ENCODE results near the gene TNS1.

Gene TNS1

DNA sequence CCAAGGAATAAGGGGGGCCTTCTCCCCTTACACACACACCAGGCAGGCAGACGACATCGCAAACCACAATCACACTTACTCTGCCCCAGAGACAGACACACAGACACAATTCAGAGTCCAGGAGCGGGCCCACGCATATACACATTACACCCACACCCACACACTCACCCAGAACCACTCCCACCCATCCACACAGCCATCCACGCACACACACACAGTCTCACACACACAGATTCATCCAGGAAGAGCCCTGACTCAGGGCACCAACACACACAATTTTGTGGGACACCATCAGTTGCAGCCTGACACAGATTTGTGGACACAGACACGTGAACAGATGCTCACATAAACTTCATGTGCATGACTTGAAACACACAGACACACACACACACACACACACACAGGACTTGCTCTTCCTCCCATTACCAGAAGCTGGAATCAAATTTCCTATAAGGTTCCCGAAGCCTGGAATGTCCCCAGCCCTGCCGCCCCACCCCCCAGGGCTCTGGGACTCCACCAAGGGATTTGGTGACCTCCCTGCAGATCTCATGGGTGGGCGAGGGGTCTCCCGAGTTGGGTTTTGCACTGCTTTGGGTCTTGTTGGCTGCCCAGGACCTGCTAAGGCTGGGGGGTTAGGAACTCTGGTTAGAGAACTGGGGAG lies 23.5 kb downstream of the TNS1 start:
- DNase-seq: no peak

DNA sequence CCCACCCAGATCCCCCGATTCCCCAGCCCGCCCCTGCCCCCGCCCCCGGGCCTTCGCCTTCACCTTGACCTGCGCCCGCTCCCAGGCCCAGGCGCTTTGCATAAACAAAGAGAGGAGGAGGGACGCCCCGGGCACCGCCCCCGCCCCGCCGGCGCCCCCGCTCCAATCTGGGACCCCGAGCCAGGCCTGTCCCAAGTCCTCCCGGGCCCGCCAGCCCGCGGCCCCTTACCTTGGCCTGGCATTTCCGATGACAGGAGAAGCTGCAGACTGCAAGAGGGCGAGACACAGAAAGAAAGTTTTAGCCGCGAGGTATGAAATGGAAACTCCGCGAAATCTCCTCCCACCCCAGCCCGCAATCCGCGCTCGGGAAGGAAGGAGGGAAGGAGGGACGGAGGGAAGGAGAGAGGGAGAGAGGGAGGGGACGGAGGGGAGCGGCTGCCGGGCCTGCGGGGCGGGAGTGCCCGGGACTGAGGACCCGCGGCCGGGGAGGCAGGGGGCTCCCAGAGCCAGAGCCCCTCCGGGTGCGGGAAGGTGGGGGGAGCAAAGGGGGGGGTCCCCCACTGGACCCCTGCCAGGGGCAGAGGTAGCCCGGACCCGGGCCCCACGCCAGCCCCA lies 24.2 kb downstream of the TNS1 start:
- DNase-seq: no peak

GRCh38 chr2:217977840-217978535 lies 24.8 kb downstream of the TNS1 start:
- no peak for DNase-seq

GRCh38 chr2:217976301-217976700 lies 26.5 kb downstream of the TNS1 start:
- no peak for DNase-seq

- no peak for DNase-seq
These were observed 27.2 kb downstream of the TNS1 start for GRCh38 chr2:217975626-217976025.

DNA sequence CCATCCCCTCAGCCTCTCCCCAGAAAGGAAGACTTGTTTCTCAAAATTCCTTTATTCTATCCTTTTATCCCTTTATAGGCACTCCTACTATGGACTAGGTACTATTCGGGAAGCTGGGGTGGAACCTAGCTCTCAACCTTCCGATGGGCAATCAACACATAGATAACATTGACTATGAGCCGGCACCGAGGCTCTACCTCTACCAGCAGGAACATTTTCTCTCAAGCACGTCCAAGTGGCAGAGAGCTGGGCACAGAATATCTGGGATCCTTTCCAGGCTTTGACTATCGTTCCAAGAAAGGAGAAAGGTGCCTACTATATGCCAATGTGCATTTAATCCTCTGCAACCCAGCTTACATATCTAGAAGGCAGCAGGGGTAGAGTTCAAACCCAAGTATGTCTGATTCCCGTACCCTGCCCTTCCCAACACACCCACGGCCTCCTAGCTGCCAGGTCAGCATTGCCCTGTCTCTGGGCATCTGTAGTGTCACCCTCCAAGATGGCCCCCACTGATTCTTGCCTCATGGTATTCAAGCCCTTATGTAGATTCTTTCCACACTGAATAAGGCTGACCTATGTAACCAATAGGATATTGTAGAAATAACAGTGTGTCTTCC lies 28.3 kb downstream of the TNS1 start:
- DNase-seq: no peak

DNA sequence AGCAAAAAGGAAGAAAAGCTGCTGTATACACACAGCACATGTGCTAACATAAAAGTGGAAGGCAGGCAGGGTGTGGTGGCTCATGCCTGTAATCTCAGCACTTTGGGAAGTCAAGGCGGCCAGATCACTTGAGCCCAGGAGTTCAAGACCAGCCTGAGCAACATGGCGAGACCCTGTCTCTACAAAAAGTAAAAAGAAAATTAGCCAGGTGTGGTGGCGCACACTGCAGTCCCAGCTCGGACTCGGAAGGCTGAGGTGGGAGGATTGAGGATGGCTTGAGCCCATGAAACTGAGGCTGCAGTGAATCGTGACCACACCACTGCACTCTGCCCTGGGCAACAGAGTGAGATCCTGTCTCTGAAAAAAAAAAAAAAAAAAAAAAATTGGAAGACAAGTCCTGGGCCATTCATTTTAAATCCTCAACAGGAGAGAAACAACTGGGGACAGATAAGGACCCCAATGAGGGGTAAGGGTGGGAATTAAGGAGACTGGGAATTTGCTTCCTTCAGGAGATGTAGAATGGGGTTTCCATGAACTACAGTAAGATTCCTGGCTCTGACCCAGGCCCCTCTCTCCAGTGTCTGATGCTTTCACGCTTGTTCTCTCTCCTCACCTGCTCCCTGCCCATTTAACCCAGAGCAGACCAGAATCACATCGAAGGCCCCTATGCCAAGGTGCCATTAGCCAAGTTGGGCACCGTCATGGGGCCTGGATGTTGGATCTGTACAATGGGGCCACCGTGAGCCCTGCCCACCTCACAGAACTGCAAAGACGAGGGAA lies 29.6 kb downstream of the TNS1 start:
- no peak for DNase-seq

DNA sequence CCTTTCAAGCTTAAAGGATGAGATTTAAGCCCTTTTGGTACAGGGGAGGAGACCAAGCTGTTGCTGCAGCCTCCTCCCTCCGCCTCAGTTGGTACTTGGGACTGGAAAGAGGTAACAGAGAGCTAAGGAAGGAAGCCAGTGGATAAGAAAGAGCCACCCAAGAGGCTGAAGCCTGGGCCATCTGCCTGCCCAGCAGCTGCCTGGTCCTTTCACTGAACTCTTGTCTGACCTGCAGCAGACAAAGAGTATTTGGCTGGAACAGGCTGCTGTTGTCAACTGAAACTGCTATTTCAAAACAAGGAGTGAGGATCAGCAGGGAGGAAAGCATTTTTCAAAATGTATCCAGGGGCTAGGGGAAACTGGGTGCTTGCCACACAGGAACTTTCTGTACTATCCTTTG lies 30.3 kb downstream of the TNS1 start:
- DNase-seq: no peak

GRCh38 chr2:217972037-217972436 lies 30.8 kb downstream of the TNS1 start:
- DNase-seq: no peak

GRCh38 chr2:217971166-217971565 lies 31.6 kb downstream of the TNS1 start:
- DNase-seq: no peak

DNA sequence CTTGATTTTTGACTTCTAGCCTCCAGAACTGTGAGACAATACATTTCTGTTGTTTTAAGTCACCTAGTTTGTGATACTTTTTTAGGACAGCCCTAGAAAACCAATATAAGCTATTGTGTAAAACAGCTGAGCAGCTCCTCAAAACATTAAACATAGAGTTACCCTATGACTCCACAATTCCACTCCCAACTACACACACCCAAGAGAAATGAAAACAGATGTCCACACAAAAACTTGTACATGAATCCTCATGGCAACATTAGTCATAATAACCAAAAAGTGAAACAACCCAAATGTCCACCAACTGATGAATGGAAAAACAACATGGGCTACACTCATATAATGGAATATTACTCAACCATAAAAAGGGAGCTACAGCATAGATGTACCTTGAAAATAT lies 32.6 kb downstream of the TNS1 start:
- DNase-seq: no peak

DNA sequence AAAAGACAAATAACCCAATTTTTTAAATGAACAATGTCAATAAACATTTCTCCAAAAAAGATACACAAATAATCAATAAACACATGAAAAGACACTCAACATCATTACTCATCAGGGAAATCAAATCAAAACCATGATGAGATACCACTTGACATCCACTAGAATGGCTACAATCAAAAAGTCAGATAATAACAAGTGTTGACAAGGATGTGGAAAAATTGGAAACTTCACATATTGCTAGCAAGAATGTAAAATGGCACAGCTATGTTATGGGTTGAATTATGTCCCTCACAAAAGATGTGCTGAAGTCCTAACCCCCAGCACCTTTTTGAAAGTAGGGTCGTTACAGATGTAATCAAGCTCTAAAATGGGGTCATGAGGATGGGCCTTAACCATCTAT lies 33.2 kb downstream of the TNS1 start:
- no peak for DNase-seq

- DNase-seq: no peak
These were observed 34.8 kb downstream of the TNS1 start for GRCh38 chr2:217968023-217968422.

DNA sequence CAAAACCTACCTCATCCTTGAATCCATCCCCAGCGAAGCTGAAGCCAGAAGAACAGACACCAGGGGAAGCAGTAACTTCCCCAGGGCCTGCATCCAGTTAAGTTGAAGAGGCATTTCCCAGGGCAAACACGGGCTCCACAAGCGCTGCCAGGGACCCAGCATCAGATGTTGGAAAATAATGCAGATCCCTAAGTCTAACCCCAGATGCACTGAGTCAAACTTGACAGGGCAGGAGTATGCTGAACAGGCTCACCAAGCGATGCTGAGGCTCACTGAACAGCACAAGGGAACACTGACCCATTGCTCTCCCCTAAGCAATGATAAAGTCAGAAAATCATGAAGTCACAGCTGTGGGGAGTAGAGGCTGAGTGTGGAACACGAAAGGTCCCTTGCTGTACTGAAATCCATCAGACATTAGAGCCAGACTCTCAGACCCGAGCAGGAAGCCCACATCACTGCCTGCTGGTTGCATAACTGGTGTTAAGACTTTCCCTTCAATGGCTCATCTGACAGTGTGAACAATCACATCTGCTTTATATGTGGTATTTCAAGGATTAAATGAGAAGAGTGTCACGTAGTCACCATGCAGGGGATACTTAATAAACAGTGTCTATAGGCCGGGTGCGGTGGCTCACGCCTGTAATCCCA lies 36.2 kb downstream of the TNS1 start:
- DNase-seq: no peak

- DNase-seq: no peak
These were observed 38.3 kb downstream of the TNS1 start for GRCh38 chr2:217964275-217965161.

DNA sequence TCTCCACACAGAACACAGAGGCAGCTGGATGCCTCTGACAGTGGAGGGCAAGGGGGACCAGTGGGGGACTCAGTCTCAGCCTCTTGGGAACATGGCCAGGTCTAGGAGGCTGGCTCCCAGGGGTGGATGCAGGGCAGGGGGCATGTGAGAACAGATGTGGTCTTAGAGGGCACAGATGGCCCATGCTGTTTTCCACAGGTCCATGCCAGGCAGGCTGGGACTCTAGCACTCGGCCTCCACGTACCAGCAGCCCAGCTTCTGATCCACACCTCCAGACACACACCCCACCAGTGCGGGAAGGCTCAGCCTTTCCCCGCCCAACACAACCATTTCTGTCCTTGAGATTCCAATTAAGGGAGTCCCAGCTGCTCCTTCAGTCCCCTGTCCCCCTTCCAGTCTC lies 42.4 kb downstream of the TNS1 start:
- DNase-seq: no peak

GRCh38 chr2:217959723-217960122 lies 43.1 kb downstream of the TNS1 start:
- DNase-seq: no peak

DNA sequence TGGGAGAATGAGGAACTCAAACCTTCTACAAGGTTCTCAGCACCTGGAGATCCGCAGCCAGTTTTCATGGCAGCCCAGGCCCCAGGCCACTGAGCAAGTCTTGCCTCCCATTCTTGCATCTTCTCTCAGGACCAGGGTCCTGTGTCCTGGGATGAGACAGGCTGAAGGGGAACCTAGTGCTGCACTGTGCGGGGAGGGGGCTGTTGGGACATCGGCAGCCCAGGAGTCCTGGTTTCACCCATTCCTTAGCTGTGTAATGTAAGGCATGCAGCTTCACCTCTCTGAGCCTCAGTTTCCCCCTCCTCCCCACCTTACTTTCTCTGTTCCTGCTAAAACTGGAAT lies 43.9 kb downstream of the TNS1 start:
- DNase-seq: no peak

DNA sequence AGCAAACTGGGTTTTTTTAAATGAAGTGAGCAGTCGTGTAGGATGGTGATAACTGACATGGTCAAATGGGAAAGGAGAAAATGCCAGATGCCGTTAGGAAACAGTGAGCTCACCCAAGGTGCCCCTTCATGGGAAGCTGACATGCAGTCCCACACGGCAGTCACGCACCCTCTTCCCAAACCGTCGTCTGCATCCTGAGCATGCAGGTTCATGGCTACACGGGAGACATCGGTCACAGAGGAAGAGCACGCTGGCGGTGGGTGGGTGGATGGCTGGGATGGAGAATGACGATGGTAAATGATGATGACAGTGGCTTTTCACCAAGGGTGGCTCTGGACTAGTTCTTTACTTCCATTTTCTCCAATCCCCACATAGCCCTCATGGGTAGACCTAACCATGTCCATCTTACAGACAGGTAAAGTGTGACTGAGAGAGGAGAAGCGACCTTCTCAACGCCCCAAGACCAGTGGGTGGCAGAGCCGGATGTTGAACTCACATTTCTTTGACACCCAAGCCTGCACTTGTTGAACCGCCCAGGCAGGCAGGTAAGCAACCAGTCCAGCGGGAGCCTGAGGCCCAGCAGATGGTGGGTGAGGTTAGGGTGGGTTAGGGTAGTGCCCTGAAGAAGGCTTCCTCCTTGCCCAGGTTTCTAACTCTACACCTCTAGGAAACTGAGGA lies 44.5 kb downstream of the TNS1 start:
- DNase-seq: no peak

DNA sequence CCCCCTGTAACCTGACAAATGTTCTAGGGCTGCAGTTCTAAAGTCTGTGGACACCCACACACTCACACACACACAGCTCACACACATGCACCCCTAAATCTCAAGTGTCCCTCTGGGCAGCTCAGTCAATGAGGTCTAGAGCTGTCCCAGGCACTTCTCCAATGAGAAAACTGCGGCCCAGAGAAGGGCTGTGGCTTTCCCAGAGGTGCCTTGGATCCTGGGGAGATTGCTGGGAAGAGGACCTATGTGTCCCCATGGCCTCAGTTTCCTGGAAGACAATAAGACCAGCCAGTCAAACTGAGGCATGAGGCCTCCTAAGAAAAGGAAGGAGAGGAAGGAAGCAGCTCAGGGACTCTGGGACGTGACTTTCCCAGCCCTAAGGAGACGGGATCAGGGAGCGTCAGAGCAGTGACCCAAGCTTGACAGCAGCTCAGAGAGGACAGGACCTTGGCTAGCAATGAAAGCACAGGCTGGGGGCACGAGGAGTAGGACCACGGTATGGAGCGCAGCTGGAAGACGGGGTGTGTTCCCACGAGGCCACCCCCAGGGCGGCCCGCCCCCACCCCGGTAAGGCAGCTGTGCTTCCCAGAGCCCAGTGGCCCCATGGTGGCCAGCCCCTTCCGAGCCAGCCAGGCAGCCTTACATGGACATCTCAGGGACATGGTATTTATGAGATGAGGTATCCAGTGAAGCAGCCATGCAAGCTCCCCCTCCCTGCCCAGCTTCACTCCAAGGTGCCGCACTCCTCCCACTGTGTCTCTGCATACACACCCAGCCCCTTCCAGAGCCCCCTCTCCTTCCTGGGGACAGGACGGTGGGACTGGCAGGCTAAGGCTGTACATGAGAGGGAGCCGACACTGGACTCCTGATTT lies 46.0 kb downstream of the TNS1 start:
- DNase-seq: no peak

Measured in NCI-H1694 treated with DMSO at 0.1 percent for 48 hours (cell line).